Activated CD4-positive, alpha-beta T cell treated with anti-CD3 and anti-CD28 coated beads for 24 hours (primary cell): ENCODE data around the gene ZFAND3.
"Not testable (repeated sequence)": the region's sequence is repeated elsewhere in the genome, so short reads cannot be mapped to it uniquely, and the experiment has no call there.

Experiments used
- DNase-seq, 2 donors: peaks; one replicate each; pipeline ENCODE4 v3.0.0-alpha.2; 2020; ENCODE audit warnings: low read depth in 2 of 2

Gene ZFAND3

GRCh38 chr6:37936906-37937305, 117.4 kb downstream of the ZFAND3 start:
- DNase-seq, result no peak

- no peak for DNase-seq
These were observed 119.4 kb downstream of the ZFAND3 start for GRCh38 chr6:37938909-37939308.

- no peak for DNase-seq
These were observed 120.7 kb downstream of the ZFAND3 start for GRCh38 chr6:37940074-37940847.

GRCh38 chr6:37941871-37942270, 122.3 kb downstream of the ZFAND3 start:
- no peak for DNase-seq

- no peak for DNase-seq
These were observed 123.3 kb downstream of the ZFAND3 start for GRCh38 chr6:37942606-37943376.

GRCh38 chr6:37943436-37944058, 124.0 kb downstream of the ZFAND3 start:
- DNase-seq, result no peak

- no peak for DNase-seq
These were observed 126.5 kb downstream of the ZFAND3 start for GRCh38 chr6:37946057-37946456.

GRCh38 chr6:37947468-37947867, 127.9 kb downstream of the ZFAND3 start:
- no peak for DNase-seq

GRCh38 chr6:37948584-37948983, 129.1 kb downstream of the ZFAND3 start:
- DNase-seq, result not testable (repeated sequence)

- DNase-seq, result no peak
These were observed 132.5 kb downstream of the ZFAND3 start for GRCh38 chr6:37952027-37952426.

- no peak for DNase-seq
These were observed 135.3 kb downstream of the ZFAND3 start for GRCh38 chr6:37954791-37955190.

- no peak for DNase-seq
These were observed 137.3 kb downstream of the ZFAND3 start for GRCh38 chr6:37956711-37957275.

GRCh38 chr6:37959061-37959460, 139.5 kb downstream of the ZFAND3 start:
- no peak for DNase-seq

GRCh38 chr6:37960139-37960935, 140.8 kb downstream of the ZFAND3 start:
- DNase-seq, result no peak

- not testable (repeated sequence) for DNase-seq
These were observed 143.1 kb downstream of the ZFAND3 start for GRCh38 chr6:37962481-37963080.

- DNase-seq, result no peak
These were observed 146.6 kb downstream of the ZFAND3 start for GRCh38 chr6:37965964-37966676.

- DNase-seq, result no peak
These were observed 147.3 kb downstream of the ZFAND3 start for GRCh38 chr6:37966801-37967200.

- no peak for DNase-seq
These were observed 148.1 kb downstream of the ZFAND3 start for GRCh38 chr6:37967651-37968050.

- no peak for DNase-seq
These were observed 151.7 kb downstream of the ZFAND3 start for GRCh38 chr6:37971266-37971665.

GRCh38 chr6:37971711-37972390, 152.3 kb downstream of the ZFAND3 start:
- DNase-seq, result no peak
